SU-DHL-6 (cell line): ENCODE data around the gene SNX1.

ENCODE experiments used
- EZH2phosphoT487 ChIP-seq: fragments of 200-600 bp; sonication (generic), shearing (Covaris generic); conservative IDR thresholded peaks from 2 replicates; pipeline ENCODE4 v1.6.1; 2018; ENCODE audit warnings: mild to moderate bottlenecking, antibody characterized with exemption, low read length, moderate library complexity, mixed read lengths
- TF ChIP-seq, protein P1 (sequence below): fragments of 200-600 bp; sonication (generic); IDR thresholded peaks from one replicate; pipeline ENCODE4 v1.5.1; 2017; ENCODE audit warnings: antibody characterized with exemption, mild to moderate bottlenecking, low read length, moderate library complexity; ENCODE audit not compliant: insufficient read depth, poor library complexity, severe bottlenecking

DNA sequence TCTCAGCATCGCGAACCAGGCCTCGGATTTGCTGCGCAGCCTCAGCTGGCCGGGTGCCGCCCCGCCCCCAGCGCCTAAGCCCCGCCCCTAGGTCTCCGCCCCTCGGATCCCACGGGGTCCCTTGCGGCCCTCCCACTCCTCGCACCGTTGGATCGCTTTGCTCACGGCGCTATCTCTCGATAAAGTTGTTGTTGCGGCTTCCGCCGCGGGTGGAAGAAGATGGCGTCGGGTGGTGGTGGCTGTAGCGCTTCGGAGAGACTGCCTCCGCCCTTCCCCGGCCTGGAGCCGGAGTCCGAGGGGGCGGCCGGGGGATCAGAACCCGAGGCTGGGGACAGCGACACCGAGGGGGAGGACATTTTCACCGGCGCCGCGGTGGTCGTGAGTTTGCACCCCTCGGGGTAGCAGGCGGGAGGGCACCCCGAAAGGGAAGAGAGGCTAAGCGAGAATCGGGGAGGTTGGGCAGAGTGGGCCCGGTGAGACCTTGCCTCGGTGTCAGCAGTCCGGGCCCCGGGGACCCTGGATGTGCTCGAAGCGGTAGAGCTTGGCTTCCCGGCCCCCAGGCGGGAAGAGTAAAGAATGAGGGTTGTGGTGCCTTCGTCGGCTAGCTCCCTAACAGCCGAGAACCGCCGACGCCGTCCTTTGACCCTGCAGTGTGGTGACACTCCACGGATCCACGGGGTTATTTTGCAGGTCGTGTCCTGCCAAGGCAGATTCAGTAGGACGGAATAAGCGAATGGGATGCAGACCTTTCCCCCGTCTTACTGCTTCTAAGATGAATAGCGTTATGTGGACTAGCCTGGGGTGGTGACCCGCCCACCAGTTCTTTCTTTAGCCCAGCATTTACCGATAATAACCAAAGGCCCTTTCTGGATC is at the start of gene SNX1:
- TF ChIP-seq, protein P1, sequence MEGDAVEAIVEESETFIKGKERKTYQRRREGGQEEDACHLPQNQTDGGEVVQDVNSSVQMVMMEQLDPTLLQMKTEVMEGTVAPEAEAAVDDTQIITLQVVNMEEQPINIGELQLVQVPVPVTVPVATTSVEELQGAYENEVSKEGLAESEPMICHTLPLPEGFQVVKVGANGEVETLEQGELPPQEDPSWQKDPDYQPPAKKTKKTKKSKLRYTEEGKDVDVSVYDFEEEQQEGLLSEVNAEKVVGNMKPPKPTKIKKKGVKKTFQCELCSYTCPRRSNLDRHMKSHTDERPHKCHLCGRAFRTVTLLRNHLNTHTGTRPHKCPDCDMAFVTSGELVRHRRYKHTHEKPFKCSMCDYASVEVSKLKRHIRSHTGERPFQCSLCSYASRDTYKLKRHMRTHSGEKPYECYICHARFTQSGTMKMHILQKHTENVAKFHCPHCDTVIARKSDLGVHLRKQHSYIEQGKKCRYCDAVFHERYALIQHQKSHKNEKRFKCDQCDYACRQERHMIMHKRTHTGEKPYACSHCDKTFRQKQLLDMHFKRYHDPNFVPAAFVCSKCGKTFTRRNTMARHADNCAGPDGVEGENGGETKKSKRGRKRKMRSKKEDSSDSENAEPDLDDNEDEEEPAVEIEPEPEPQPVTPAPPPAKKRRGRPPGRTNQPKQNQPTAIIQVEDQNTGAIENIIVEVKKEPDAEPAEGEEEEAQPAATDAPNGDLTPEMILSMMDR = no peak
- no peak for TF ChIP-seq EZH2phosphoT487
